SK-N-MC (cell line): ENCODE measurements around the gene ANK2.

Source experiments
- EZH2 ChIP-seq: fragments of 200-600 bp; sonication (generic); IDR thresholded peaks from one replicate; pipeline ENCODE4 v1.6.1; 2017; ENCODE audit warnings: antibody characterized with exemption
- FOXP2 ChIP-seq: optimal IDR thresholded peaks from 2 replicates; pipeline ENCODE3; 2011; ENCODE audit warnings: mild to moderate bottlenecking, moderate library complexity; ENCODE audit not compliant: insufficient read depth; ENCODE audit errors: extremely low read length, control extremely low read depth
- POLR2AphosphoS5 ChIP-seq: IDR thresholded peaks from 2 replicates; pipeline ENCODE4 v1.6.1; 2012; ENCODE audit warnings: mild to moderate bottlenecking, low read depth, low read length, borderline replicate concordance

DNA sequence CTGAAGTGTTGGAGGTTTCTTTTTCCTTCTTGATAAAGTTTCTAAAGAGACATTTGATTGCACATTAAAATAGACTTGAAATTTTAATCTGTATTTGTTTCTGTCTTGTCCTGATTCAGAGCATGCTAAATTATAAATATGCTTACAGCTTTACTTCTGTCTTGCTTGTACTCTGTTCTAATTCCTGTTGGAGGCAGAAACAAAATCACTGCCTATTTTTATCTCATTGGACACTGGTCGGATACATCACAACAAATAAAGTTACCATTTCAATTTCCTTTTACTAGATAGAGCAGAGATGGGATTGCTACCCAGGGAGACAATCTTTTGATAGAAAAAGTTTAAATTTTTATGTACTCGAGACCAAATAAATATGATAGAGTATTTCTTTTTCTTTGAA is 6.9 kb downstream of the ANK2 start:
- TF ChIP-seq EZH2 (no peak), POLR2AphosphoS5 (no peak), FOXP2 (no peak)
